DMS53 treated with DMSO at 0.1 percent for 48 hours (cell line): ENCODE data around the gene HHATL.

Source experiments
- DNase-seq: peaks from one replicate; lab custom pipeline; 2025; ENCODE audit not compliant: unreplicated experiment; lab: John Stamatoyannopoulos, UW

The HHATL gene

DNA sequence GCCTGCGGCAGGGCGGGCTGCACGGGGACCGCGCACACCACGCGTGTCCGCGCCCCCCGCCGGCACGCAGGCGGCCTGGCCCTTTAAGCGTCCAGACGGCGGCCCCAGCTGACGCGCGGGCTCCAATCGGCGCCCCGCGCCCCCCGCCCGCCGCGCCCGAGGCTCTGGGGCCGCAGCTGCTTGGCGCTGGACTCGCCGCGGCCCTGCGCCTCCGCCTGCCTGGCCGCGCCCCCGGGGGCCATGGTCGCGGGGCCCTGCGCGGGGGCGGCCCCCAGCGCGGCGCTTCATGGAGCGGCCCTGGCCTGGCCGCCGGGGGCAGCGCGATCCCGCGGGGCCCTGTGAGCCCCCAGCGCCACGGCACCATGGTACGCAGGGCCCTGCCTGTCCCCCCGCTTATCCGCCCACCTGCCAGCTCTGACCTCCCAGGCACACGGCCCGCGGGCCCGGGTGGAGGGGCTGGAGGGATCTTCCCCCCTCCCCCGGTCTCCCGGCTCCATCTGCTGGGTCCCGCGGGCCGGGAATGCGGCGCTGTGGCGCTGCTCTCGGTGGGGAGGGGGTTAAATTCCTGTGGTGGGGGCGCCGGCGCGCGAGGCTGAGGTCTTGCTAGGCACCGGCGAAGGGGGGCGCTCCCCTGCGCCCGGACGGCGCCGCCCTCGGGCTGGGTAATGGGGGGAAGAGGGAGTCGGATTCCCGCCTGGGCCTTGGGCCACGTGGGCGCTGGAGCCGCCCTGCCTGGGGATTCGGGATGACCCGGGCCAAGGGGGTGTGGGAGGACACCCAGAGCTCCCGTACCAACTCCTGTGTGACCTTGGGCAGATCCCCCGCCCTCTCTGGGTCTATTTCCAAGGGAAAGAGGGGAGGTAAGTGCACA, 48.0 kb downstream of the HHATL start:
- no peak for DNase-seq

GRCh38 chr3:42653560-42654330, 48.9 kb downstream of the HHATL start, which contains the start of gene ZBTB47:
Gene ZBTB47 (plus strand): TSS chr3:42653697. CDS start chr3:42658356, 4,659 bp downstream.
- no peak for DNase-seq

- no peak for DNase-seq
These were observed 49.4 kb downstream of the HHATL start for GRCh38 chr3:42653303-42653559.

DNA sequence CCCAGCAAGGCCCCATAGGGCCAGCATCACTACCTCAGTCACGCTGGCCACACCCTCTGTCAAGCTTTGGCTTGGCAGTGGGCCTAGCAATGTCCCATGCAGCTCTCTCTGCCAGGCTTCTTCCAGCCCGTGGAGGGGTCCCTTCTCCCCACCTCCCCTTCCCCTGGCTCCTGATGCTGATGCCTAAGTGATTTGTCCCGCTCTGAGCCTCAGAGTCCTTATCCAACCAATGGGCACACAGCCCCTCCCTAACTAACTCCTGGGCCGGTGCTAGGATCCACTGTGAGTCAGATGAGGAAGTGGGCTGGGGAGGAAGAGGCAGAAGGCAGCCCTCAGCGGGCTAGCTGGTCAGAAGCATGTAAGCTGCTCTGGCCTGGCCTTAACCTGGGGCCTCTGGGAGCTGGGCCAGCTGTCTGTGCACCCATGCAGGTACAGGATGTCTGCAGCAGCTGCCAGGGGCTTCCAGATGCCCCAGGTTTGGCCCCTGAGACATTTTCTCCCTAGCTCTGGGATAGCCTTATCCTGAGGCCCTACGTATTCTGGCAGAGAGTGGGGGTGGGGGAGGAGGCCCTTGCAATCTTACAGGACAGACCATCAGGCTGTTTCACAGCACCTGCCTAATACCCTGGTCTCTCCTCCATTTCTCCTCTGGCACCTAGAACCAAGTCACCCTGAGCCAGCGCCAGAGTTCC, 49.8 kb downstream of the HHATL start:
- peak; percentile 10 for DNase-seq

DNA sequence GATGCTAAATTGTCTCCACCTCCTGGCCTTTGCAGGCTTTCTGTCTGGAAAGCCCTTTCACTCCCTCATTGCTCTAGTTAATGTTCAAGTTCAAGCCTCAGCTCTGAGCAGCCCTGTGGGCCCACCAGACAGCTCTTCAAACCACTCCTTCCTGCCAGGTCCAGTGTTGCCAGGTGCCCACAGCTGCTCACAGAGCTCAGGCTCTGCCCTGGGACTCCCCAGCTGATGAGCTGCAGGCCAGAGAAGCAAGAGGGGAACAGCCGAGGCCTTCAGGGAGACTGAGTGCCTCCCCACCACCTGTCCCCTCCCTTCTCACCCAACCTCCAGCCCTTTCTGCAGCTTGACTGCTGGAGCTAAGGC, 50.4 kb downstream of the HHATL start:
- no peak for DNase-seq

DNA sequence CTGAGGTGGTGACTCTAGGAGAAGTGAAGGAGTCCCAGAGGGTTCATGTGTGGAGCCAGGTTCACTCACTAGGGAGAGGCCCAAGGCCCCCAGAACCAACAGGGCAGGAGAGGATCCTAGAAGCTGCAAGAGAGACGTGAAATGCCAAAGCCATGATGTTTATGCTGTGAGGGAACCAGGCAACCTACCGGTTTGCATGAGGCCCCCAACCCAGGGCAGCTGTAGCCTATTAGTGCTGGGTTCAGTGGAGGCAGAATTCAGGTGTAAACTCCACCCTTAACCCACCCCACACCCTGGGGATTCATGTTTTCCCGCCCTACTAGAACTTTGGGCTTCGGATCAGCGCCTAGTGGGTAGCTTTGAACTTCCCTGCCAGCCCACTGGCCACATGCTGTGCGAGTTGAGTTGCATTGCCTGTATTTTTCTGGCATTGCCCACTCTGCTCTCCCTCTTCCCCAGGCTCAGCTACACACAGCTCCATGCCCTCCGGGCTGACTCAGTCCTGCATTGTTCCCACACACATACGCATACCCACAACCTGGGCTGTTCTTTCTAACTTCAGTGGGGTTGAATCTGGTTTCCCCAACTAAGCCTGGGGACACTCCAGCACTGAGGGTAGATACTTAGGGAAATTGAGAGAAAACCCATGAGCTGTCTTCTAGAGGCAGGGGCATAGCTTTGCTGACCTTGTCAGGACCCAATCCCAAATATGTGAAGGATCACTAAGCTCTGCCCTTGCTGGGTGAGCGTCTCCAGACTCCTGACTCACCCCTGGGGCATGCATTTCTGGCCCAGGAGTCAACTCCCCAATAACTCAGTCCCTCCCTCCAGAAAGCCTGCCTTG, 51.1 kb downstream of the HHATL start:
- DNase-seq, result no peak

DNA sequence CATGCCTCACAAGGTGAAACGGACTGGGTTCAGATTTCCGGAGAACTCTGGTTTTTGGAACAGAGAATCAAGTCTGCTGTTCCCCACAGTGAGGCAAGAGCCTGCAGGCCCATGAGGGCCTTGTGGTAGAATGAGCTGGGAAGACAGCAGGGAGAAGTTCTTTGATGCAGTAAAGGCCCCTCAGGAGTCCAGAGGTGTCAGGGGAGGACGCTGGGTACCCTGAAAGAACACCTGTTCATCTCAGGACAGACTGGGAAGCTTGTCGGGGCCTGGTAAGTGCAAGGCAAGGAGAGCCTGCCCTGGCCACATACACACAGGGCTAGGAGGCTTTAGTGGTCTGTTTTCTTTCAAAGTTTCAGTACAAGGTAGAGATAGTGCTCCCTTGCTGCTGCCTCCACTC, 52.8 kb downstream of the HHATL start:
- DNase-seq, result no peak

DNA sequence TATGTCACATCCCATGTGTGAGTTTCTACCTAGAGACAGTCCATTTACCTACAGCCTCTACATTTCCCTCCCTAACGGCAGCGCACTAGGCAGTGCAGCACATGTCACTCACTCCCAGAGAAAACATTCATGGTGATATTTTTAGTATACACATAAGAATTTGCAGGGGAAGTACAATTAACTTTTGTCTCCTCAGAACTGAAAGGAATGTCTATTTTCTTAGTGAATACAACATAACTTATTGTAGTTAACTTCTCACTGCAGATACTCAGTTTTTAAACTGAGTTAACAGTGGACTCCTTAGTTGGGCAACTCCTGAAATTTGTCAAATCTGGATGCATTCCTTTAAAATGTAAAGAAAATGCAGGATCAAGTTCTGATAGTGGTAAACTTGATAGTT, 53.6 kb downstream of the HHATL start:
- DNase-seq, result no peak

DNA sequence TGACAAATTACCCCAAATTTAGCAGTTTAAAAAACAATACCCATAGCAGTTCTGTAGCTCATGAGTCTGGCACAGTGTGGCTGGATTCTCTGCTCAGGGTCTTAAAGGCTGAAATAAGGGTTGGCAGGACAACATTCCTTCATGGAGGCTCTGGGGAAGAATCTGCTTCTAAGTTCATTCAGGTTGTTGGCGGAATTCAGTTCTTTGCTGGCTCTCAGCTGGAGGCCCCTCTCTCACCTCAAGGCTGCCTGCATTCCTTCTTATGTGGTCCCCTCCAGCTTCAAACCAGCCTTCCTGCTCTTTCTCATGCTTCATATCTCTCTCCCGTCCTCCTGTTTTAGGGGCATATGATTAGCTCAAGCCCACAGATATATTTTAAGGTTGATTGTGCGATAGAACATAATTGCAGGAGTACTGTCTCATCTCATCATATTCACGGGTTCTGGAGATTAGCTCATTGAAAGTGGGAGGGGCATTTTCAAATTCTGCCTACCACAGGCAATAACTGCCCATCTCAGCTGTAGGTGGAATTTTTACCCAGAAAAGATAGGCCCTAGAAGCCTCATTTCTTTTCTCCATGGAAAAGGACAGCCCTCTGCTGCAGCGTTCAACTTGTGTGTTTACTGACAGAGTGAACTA, 54.7 kb downstream of the HHATL start:
- DNase-seq, result no peak
